HG03558 (cell line): ENCODE results near the gene DNAJC5.
"Not testable (repeated sequence)": the region's sequence is repeated elsewhere in the genome, so short reads cannot be mapped to it uniquely, and the experiment has no call there.

Experiments
- ATAC-seq: cut with Tn5 transposase; IDR thresholded peaks from one replicate; pipeline ENCODE4 v1.9.1; 2021; ENCODE audit warnings: moderate number of reproducible peaks; ENCODE audit not compliant: unreplicated experiment; ENCODE audit errors: extremely low read depth

Gene DNAJC5

DNA sequence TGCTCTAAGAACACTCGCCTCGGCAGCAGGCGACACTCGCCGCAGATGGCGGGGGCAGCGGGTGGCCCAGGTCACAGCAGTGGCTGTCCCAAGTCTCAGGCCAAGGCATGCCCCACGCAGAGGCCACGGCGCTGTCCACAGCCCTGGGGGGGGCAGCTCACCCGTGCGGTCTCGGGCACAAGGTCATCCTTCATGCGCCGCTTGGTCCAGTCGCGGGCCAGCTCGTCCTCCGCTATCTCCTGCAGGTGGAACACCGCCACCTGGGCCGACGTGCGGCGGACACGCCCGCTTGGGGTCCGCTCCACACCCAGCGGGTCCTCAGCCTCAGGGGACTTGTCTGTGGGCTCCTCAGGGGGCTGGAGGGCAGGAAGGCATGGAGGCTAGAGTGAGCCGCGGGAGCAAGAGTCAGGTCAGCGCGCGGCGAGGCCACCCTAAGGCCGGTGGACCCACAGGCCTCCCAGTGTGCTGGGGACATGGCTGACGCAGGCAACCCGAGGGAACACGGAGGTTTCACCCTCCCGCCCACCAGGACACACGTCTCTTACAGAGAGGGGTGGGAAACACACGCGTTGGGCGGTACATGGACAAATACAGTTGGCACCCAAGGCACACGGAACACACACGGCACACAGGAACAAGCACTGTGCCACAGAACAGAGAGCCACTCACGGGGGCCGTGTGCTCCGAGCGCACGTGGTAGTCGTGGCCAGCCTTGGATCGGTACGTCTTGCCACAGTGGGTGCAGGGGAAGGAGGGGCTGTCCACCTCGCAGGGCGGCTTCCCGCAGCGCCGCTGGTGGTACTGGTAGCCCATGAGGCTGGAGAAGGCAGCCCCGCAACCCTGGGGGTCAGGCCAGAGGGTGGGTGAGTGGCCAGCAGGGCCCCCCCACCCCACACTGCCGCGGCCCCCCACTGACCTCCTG, 67.8 kb downstream of the DNAJC5 start:
- ATAC-seq: no peak

DNA sequence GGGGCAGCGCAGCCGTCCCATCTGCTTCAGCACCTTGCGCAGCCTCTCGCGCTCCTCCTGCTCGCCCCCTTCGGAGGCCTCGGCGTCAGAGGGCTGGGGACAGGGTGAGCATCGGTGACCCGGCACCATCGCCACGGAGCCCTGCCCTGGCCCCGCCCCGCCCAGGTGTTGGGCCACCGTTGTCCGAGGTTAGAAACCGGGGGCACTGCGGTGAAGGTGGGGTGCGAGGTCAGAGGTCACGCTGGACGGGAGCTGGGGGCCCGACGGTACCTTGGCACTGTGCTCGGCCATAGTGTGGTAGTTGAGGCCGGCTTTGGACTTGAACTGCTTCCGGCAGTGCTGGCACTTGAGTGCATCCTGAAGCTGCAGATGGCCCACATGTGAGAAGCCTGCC, 68.4 kb downstream of the DNAJC5 start:
- no peak for ATAC-seq

DNA sequence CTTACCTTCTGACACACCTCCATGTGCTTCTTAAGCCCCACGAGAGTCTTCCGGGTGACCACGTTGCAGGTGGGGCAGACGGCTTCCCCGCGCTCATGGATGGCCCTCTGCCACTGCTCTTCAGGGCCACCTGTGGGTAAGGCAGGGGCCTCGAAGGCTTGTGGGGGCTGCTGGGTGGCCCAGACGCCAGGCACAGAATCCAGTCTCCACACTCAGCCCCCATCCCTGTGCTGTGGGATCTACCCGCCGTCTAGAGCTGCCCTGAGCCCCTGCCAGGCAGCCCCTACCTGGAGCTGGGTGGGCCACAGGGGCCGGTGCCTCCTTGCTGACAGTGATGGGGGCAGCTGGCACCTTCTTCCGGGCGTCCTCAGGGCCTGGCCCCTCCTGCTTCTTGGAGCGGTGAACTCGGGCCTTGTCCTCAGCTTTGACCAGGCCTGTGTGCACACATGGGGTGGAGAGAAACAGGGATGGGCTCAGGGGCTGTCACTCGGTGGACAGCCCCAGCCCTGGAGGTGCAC, 68.9 kb downstream of the DNAJC5 start:
- ATAC-seq: no peak

DNA sequence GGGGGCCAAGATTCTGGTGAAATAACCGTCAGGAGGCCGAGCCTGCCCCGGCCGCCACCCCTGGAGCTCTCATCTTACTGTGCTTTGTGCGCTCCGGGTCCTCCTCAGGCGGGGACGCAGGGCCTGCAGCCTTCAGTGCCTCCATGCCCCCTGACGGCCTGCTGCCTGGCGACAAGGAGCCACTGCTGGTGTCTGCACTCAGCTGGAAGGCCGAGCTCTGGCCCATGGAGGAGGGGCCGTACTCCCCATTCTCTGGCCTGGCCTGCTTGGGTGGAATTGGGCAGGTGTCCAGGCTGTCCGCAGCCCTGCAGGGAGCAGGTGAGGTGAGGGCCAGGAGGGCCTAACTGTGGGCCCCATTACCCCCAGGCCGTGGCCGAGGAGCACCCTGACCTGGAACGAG, 69.5 kb downstream of the DNAJC5 start:
- ATAC-seq: no peak

DNA sequence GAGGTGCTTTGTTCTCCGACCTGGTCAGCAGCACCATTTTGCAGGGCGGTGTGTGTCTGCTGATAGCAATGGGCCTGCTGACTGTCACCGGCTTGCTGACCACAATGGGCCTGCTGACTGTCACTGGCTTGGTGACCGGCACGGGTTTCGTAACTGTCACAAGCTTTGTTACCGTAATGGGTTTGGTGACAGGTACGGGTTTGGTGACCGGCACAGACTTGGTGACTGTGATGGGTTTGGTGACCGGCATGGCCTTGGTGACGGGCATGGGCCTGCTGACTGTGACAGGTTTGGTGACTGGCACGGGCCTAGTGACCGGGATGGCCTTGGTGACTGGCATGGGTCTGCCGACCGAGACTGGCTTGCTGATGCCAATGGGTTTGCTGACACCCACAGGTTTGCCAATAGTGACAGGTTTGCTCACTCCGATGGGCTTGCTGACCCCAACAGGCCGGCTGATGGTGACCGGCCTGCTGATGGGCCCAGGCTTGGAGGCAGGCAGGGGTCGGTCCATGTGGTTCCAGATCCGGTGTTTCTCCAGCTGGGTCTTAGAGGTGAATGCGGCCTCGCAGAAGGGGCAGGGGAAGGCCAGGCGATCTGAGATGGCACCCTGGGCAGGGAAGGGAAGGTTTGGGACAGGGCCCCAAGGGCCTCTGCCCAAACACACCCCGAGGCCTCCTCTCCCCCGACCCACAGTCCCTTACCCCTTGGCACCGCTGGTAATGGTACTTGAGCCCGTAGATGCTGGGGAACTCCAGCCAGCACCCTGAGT, 71.4 kb downstream of the DNAJC5 start:
- ATAC-seq: no peak

DNA sequence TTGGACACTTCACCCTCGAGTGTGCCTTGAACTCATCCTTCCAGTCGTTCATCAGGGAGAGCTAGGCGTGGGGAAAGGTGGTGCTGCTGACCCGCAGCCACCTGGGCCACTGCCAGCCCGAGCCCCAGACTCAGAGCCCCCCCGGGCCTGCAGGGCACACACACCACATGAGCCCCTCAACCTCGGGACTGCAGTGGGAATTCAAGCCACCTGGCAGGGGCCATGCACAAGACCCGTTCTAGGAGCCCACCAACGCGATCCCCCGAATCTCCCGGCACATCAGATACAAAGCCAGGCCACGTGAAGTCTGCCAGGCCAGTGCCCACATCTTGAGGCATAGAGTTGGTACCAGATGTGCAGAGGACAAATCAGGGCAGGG, 72.0 kb downstream of the DNAJC5 start:
- ATAC-seq: no peak

DNA sequence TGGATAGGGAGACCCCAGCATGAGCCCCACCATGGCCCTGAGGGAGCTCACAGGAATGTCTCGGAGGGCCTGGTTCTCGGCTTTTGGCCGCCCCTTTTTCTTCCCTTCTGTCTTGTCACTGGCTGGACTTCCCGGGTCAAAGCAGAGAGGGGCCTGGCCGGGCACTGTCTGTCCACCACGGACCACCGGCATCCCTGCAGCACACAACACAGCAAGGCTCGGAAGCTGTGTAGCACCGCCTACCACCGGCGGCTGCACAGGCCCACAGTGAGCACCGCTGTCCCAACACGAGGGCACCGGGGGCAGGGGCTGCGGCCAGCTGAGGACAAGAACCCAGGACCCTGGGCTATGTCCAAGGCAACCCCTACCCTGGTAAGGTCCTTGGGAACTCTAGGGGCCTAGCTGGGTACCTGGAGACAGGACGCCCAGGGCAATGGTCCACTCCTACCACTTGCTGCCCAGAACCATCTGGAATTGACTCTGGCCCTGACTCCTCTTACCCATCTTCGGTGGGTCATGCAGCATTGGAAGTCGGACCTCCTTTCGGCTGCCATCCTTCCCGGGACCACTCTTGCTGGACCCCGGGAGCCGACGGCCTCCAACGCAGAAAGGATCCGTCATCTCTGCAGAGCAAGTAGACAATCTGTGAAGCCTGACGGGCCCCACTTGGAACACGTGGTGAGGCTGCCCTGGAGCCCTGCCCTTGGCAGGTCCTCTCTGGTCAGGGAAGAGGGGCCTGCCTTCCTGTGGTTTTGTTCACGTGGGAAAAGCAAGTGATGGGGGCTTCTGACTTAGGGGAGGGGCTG, 72.6 kb downstream of the DNAJC5 start:
- ATAC-seq: no peak

DNA sequence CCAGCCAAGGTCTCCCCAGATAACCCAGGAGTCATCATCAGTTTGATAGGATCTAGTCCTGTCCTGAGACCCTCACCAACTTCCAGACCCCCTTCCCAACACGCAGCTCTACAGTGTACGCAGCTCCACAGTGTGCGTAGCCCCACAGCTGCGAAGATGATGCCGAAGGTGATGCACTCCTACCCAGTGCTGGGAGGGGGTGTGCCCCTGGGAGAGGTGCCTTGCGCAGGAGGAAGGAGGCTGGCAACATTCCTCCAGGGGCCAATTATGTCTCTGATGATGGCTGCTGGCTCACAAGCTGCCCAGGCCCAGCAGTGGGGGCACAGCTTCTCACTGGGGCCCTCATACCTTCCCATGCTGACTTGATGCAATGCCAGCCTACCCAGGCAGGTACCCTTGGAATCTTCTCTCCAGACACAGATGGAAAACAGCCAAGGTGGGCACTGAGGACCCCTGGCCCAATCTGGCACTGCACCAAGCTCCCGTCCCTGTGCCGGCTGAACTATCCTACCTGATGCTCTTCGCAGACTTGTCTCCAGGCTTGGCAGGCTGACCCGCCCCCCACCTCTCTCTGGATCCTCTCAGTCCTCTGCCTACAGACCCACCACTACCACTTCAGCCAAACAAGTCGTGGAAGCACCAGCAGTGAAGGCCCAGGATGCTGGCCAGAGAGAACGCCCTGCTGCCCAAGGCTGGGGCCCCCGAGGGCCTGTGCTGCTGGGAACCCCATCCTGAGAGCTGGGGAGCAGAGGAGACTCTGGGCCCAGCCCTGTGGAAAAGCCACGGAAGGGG, 73.4 kb downstream of the DNAJC5 start:
- ATAC-seq: no peak

DNA sequence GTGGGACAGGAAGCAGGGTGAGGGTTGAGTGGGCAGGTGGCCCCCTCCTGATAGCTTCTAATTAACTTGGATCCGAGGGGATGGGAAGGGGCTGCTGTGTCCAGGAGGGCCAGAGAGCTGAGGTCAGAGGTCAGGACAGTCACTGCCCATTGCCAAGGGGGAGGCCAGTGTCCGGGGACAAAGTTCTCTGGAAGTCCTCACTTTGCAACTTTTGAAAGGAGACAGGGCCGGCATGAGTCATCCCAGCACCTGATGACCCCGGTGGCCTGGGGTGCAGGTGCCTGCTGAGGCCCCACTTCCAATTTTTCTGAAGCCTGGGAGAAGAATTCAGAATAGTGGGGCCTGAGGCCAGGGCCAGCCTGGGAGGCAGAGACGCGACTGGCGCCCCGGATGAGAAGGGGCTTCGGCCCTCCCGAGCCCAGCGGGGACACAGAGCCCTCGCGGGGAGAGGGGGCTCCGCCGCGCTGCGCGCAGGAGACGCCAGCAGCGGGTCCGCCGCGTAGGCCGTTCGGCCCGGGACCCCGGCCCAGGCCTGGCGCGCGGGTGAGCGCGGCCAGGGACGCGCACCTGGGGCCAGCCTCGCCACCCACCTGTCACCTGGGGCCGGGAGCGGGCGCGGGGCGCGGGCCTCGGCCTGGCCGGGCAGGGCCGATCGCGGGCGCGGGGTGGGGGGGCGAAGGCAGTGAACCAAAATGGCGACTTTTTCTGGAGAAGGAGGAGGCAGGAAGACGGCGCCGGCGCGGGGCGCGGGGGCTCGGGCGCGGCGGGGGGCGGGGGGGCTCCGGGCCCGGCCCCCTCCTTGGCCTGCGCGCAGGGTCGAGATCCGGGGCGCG, 74.2 kb downstream of the DNAJC5 start:
- ATAC-seq: no peak

DNA sequence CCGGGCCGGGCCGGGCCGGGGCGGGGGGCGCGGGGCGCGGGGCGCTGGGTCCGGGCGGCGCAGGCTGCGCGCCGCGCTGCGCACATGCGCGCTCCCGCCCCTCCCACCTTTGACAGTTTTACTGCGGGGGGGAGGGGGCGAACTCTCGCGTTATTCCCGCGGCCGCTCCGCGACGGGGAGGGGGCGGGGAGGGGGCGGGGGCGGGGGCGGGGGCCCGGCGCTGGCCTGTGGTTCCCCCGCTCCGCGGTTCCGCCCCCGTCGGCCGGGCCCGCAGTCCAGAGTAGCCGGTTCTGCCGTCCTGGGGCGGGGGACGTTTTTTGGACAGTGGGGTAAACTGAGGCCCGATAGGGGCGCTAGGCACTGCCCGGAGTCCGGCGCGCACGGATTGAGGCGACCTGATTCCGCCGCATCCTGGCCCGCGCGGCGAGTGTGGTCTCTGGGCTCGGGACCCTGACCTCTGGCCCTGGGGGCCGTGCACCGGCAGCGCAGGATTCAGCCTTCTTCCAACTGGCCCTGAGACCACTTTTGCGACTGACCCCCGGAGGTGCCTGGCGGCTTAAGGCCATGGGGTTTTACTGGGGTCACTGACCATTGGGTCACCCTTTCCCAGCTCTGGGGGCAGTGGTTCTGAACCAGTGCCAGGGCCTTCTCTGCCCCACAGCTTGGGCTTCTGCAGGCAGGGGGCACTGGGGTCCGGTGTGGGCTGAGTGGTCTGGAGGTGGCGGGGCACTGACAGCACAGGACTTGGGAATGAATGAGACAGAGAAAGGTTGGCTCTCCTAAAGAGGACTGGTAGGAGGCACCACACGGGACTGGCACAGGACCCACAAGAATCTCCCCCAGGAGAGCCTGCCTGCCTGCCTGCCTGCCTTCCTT, 75.2 kb downstream of the DNAJC5 start, which contains the start of gene ZNF512B:
ZNF512B (minus strand) TSS at position 93 of the 876 bp plus-strand sequence. CDS start 1,980 bp downstream, outside the sequence.
- no peak for ATAC-seq

DNA sequence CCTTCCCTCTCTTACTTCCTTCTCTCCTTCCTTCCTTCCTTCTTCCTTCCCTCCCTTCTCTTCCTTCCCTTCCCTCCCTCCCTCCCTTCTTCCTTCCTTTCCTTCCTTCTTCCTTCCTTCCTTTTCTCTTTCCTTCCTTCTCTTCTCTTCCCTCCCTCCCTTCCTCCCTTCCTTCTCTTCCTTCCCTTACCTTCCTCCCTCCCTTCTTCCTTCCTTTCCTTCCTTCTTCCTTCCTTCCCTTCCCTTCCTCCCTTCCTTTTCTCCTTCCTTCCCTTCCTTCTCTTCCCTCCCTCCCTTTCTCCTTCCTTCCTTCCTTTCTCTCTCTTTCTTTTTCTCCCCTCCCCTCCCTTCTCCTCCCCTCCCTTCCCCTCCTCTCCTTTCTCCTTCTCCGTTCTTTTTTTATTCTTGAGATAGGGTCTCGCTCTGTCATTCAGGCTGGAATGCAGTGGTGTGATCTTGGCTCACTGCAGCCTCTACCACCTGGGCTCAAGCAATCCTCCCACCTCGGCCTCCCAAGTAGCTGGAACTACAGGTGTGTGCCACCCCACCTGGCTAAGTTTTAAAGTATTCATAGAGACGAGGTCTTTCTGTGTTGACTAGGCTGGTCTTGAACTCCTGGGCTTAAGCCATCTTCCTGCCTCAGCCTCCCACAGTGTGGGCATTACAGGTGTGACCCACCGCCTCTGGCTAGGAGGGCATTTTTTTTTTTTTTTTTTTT, 75.9 kb downstream of the DNAJC5 start:
- ATAC-seq: no peak

DNA sequence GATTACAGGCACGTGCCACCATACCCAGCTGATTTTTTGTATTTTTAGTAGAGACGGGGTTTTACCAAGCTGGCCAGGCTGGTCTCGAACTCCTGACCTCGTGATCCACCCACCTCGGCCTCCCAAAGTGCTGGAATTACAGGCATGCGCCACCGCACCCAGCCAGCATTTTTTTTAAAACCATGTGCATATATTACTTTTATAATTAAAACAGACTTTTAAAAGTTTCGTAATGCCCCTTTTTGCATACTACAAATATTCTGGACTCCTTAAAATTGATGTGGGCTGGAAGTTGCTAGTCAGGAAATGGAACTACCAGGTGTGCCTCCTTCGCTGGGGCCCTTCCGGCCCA, 77.0 kb downstream of the DNAJC5 start:
- not testable (repeated sequence) for ATAC-seq

DNA sequence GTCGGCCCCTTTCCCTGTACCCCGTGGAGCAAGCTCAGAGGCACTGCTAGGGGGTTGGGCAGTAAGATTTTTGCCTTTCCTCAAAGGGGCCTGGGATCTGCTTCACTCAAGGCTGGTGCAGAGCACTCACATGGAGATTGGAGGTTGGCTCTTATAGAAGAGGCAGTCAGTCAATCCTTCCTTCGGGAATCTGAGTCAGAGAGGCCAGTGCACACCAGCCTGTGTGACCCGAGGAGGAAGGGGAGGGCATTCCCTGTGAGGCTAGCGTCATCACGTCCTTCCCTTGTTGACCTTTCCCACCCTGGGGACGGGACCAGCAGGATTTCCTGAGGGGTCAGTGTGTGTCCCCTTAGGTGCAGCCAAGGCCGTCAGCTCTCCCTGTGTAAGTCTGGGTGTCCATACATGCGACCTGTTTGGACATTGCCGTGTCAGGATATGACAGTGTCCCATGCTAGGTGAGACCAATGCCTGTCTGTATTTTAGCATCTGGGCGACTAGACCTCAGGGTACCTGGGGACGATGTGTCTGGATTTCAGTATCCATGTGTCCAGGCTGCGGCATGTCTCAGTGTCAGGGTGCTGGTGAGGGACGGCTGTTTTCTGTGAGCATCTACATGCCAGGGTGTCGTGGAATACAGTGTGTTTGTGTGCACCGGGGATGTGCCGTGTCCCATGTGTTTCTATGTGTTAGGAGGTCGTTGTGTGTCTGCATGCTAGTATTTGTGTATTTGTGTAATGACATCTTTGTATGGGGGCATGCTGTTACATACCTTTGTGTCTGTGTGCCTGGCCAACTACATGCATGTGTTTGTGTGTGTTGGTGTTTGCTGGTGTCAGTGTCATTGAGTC, 77.6 kb downstream of the DNAJC5 start:
- ATAC-seq: no peak

DNA sequence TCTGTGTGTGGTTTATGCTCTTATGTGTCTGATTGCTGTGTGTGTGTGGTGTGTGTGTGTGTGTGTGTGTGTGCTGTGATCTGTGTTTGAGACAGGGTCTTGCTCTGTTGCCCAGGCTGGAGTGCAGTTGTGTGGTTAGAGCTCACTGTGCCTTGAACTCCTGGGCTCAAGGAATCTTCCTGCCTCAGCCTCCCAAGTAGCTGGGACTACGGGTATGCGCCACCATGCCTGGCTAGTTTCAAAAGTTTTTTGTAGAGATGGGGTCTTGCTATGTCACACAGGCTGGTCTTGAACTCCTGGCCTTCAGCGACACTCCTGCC, 78.2 kb downstream of the DNAJC5 start:
- ATAC-seq: no peak

DNA sequence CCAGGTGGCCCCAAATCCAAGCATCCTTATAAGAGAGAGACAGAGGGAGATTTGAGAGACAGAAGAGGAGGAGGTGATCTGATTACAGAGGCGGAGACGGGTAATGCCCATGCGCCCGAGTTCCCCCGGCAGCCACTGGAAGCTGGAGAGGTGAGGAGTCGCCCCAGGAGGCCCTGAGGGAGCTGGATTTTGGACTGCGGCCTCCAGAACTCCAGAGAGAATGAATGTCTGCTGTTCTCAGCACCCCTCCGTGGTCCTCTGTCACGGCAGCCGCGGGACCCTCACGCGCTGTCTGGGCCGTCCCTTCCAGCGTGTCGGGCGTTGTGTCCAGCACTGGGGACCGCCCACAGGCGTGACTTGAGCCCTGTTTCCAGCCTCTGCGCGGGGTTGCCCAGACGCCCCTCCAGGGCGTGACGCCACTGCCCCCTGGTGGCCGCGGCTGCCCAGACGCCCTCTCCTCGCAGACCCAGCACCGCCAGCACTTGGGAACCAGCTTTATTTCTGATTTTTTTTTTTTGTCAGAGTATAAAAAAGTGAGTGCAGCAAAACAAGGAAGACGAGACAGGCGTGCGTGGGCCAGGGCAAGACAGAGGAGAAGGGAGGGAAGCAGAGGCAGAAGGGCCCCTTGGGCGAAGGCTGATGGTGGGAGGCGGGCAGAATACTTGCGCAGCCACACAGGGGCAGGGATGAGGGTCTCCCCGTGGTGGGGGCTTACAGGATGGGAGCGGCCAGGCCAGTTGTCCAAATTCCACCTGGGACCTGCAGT, 78.9 kb downstream of the DNAJC5 start:
- ATAC-seq: no peak
